K562 (cell line): Measurements from ENCODE around the gene SLC24A2. TPM values are rescaled to one million over a fixed set of nuclear protein-coding genes. Genes with fewer than 3 reads are reported as not detected.
A peak's percentile ranks its signal among the peaks of the same experiment; 100 is the strongest.

Experiments
- ATAC-seq: fragments of 200-7000 bp; cut with Tn5 transposase; 3 replicates; pipeline ENCODE4 v1.9.1; 2020; ENCODE audit warnings: moderate library complexity
- BruUV-seq: library from RNA; stranded (reverse); fragments of 400-500 nt; replicated peaks from 2 replicates; lab custom pipeline; 2021; lab: Mats Ljungman, UMichigan
- CTCF ChIA-PET: fragments of 300-600 bp; formaldehyde crosslinking; extraction: SDS; loops from one replicate; lab custom pipeline; 2021; ENCODE audit warnings: low intra/inter-chr PET ratio; lab: Yijun Ruan, JAX
- POLR2A ChIA-PET: fragments of 300-600, 350-650 bp; sonication (Branson Sonifier 250); formaldehyde crosslinking; extraction: SDS; loops from one replicate; lab custom pipeline; 2021; ENCODE audit warnings: antibody characterized with exemption, inconsistent platforms; lab: Yijun Ruan, JAX
- DNase-seq, 4 experiments: peaks; one replicate each; pipeline versions ENCODE4 v3.0.0 to v3.0.0-alpha.2; 2011 to 2018; ENCODE audit warnings: low spot score in 3 of 4, mixed read lengths in 3 of 4; ENCODE audit errors: extremely low read depth in 1 of 4
- FAIRE-seq: peaks from 2 replicates; lab custom pipeline; 2011; peaks lifted over from hg19 to GRCh38; lab: Jason Lieb, UNC
- H2AFZ ChIP-seq: 2 replicates; pipeline ENCODE4 v1.6.0; 2011; ENCODE audit warnings: low read depth, low read length, control low read depth, inconsistent platforms
- H3K27ac ChIP-seq: fragments of 200-600 bp; 3 replicates; pipeline ENCODE4 v1.8.0; 2011; ENCODE audit warnings: low read depth, mild to moderate bottlenecking, control low read depth, inconsistent platforms, low read length, moderate library complexity, mixed read lengths; ENCODE audit errors: extremely low read depth
- H3K27me3 ChIP-seq, 2 experiments: fragments of 300-600 bp in 1 of 2; 2 replicates in 1 of 2; 3 replicates in 1 of 2; pipeline versions ENCODE4 v1.6.0 to v1.8.0; 2011; ENCODE audit warnings: inconsistent platforms in 2 of 2, low read length in 2 of 2, mild to moderate bottlenecking in 1 of 2, mixed read lengths in 1 of 2, moderate library complexity in 1 of 2; ENCODE audit not compliant: control insufficient read depth in 2 of 2, insufficient read depth in 2 of 2
- H3K36me3 ChIP-seq: fragments of 300-600 bp; 3 replicates; pipeline ENCODE4 v1.8.0; 2011; ENCODE audit warnings: mild to moderate bottlenecking, low read length, inconsistent platforms; ENCODE audit not compliant: control insufficient read depth, insufficient read depth
- H3K4me1 ChIP-seq, 2 experiments: fragments of 200-600 bp in 1 of 2; replicated peaks in 1 of 2; 2 replicates in 1 of 2; 3 replicates in 1 of 2; pipeline versions ENCODE4 v1.5.1 to v1.8.0; 2011; ENCODE audit warnings: inconsistent platforms in 2 of 2, low read length in 2 of 2, mild to moderate bottlenecking in 1 of 2, mixed read lengths in 1 of 2, moderate library complexity in 1 of 2; ENCODE audit not compliant: control insufficient read depth in 2 of 2, insufficient read depth in 2 of 2
- H3K4me2 ChIP-seq: 2 replicates; pipeline ENCODE4 v1.6.1; 2011; ENCODE audit warnings: low read length, control low read depth, inconsistent platforms, mixed read lengths; ENCODE audit not compliant: insufficient read depth
- H3K4me3 ChIP-seq: fragments of 200-600 bp; sonication (generic), shearing (Covaris generic); 2 replicates; pipeline ENCODE4 v1.5.1; 2016; ENCODE audit warnings: control low read depth, inconsistent platforms
- H3K79me2 ChIP-seq: fragments of 200-600 bp; 3 replicates; pipeline ENCODE4 v1.8.0; 2011; ENCODE audit warnings: low read length, inconsistent platforms; ENCODE audit not compliant: control insufficient read depth, insufficient read depth
- H3K9ac ChIP-seq, 2 experiments: 2 replicates each; pipeline versions ENCODE4 v1.6.0 to v1.6.1; 2011; ENCODE audit warnings: low read depth in 2 of 2, low read length in 2 of 2, control low read depth in 1 of 2, inconsistent platforms in 1 of 2, mild to moderate bottlenecking in 1 of 2, mixed read lengths in 1 of 2; ENCODE audit not compliant: insufficient read depth in 1 of 2
- H3K9me1 ChIP-seq: one replicate; pipeline ENCODE4 v1.6.0; 2011; ENCODE audit warnings: inconsistent platforms, mild to moderate bottlenecking, low read length, moderate library complexity; ENCODE audit not compliant: control insufficient read depth, insufficient read depth
- H3K9me3 ChIP-seq: replicated peaks from 2 replicates; pipeline ENCODE4 v1.5.1; 2011; ENCODE audit warnings: low read depth, low read length, inconsistent platforms; ENCODE audit not compliant: control insufficient read depth, insufficient read depth
- H4K20me1 ChIP-seq: replicated peaks from 2 replicates; pipeline ENCODE4 v1.6.1; 2011; ENCODE audit warnings: low read length, inconsistent platforms, mixed read lengths; ENCODE audit not compliant: control insufficient read depth, insufficient read depth
- ARHGAP35 ChIP-seq: fragments of 450-650 bp; IDR thresholded peaks from 2 replicates; pipeline ENCODE4 v1.6.1; 2018; ENCODE audit not compliant: partially characterized antibody
- ATF3 ChIP-seq, 2 experiments: fragments of 450-650 bp in 1 of 2; sonication (generic) in 1 of 2; formaldehyde crosslinking in 1 of 2; IDR thresholded peaks in 1 of 2; conservative IDR thresholded peaks in 1 of 2; 2 replicates each; pipeline versions ENCODE4 v1.6.1 to v1.8.1; 2016 to 2023; ENCODE audit warnings: mild to moderate bottlenecking in 2 of 2, moderate library complexity in 2 of 2, inconsistent platforms in 1 of 2, missing genetic modification reagents in 1 of 2
- DPF2 ChIP-seq: fragments of 450-650 bp; IDR thresholded peaks from 2 replicates; pipeline ENCODE4 v1.6.1; 2016
- EP300 ChIP-seq: IDR thresholded peaks from 2 replicates; pipeline ENCODE4 v1.6.1; 2012; ENCODE audit warnings: low read length, improper control_type of control experiment
- FOSL1 ChIP-seq: fragments of 200-800 bp; sonication (Bioruptor generic); conservative IDR thresholded peaks from 2 replicates; pipeline ENCODE4 v1.6.1; 2016; ENCODE audit warnings: missing genetic modification characterization, missing compliant biosample characterization
- HNRNPH1 ChIP-seq: fragments of 200-400 bp; formaldehyde crosslinking; optimal IDR thresholded peaks from 2 replicates; pipeline ENCODE3; 2017; ENCODE audit warnings: low read depth, mild to moderate bottlenecking, low read length, moderate library complexity
- KAT2B ChIP-seq: IDR thresholded peaks from one replicate; pipeline ENCODE4 v1.6.1; 2012; ENCODE audit warnings: low read depth, mild to moderate bottlenecking, control low read depth, inconsistent platforms, low read length, moderate library complexity
- KDM4B ChIP-seq, 2 experiments: fragments of 450-650 bp in 1 of 2; sonication (generic) in 1 of 2; IDR thresholded peaks; 2 replicates each; pipeline ENCODE4 v1.6.1; 2016 to 2017; ENCODE audit warnings: borderline replicate concordance in 2 of 2, antibody characterized with exemption in 1 of 2, low read depth in 1 of 2, mild to moderate bottlenecking in 1 of 2
- MXI1 ChIP-seq: IDR thresholded peaks from 2 replicates; pipeline ENCODE4 v1.6.1; 2011; ENCODE audit warnings: low read depth, mild to moderate bottlenecking, improper control_type of control experiment, low read length
- POLR2AphosphoS2 ChIP-seq: IDR thresholded peaks from 2 replicates; pipeline ENCODE4 v1.6.1; 2012; ENCODE audit warnings: low read length, improper control_type of control experiment
- SMARCA5 ChIP-seq: fragments of 450-650 bp; IDR thresholded peaks from 2 replicates; pipeline ENCODE4 v1.6.1; 2016
- TCFL5 ChIP-seq: fragments of 250-450 bp; sonication (Bioruptor Pico); conservative IDR thresholded peaks from 2 replicates; pipeline ENCODE4 v1.6.1; 2021; ENCODE audit warnings: mild to moderate bottlenecking, moderate library complexity, matching md5 sums
- U2AF2 ChIP-seq: fragments of 200-400 bp; formaldehyde crosslinking; optimal IDR thresholded peaks from 2 replicates; pipeline ENCODE3; 2017; ENCODE audit warnings: low read depth, mild to moderate bottlenecking, low read length
- WGBS: fragments of 100-300 bp; shearing (Covaris generic); methylation state at CpG from one replicate; pipeline ENCODE4 v1.1.6; 2016; ENCODE audit warnings: low coverage, mixed read lengths; ENCODE audit not compliant: insufficient coverage; ENCODE audit errors: missing lambda C conversion rate; 5-methylcytosine and 5-hydroxymethylcytosine counted together
- in situ Hi-C: fragments of 300-500 bp; cut with MboI; formaldehyde crosslinking; loops from 4 replicates; pipeline ENCODE4 v1.15.0; 2018; ENCODE audit warnings: inconsistent platforms, mixed read lengths
- intact Hi-C: fragments of 100-400 bp; cut with micrococcal nuclease; formaldehyde crosslinking; loops from 2 replicates; pipeline ENCODE4 v1.14.2; 2022
- polyA plus RNA-seq, 8 experiments: library from polyadenylated mRNA; depleted of rRNA in 4 of 8; stranded (reverse) in 5 of 8; unstranded in 3 of 8; fragments of >200 nt; fragmentation: Nextera tagmentation in 2 of 8; fragmentation: Illumina TruSeq in 1 of 8; extraction: Ambion mirVana in 2 of 8; extraction: Trizol in 1 of 8; gene quantifications; 2 replicates each; pipeline versions ENCODE4 v1.2.1 to v1.2.3, GENCODE V29; 2011 to 2014; ENCODE audit warnings: inconsistent platforms in 1 of 8, missing spikeins in 1 of 8
- total RNA-seq, 7 experiments: library from RNA; depleted of rRNA in 6 of 7; stranded (reverse); fragments of >200 nt in 6 of 7; fragmentation: Illumina TruSeq in 2 of 7; extraction: Trizol in 2 of 7; gene quantifications; 2 replicates each; pipeline versions ENCODE4 v1.2.1 to v1.2.3, GENCODE V29; 2011 to 2021; ENCODE audit warnings: low replicate concordance in 1 of 7

SLC24A2 gene
- total and polyA plus RNA-seq, 9 of the 15 experiments (the other 6 are each of a cell fraction or from before 2014, with no cell fraction given), result 0.04 to 0.40 (median 0.09) TPM

GRCh38 chr9:19769213-19769612 is 19.6 kb downstream of the SLC24A2 start:
- in situ Hi-C loops (no loop called here), intact Hi-C loops (no loop called here)
- ChIA-PET POLR2A (no interaction called here), CTCF (no interaction called here)
- ATAC-seq, result no peak
- TF ChIP-seq KDM4B (IDR thresholded peaks at IDR 0.05; ENCODE audit: borderline replicate concordance in 2 of 2, low read depth in 1 of 2), result no peak
- no peak for TF ChIP-seq POLR2AphosphoS2
- no peak for TF ChIP-seq MXI1
- no peak for TF ChIP-seq DPF2
- TF ChIP-seq SMARCA5, result no peak
- TF ChIP-seq U2AF2, result no peak
- TF ChIP-seq ATF3 (IDR thresholded peaks at IDR 0.05), result peak; percentile 19; the same call in 1 of the 2 replicates
- TF ChIP-seq ATF3 (CRISPR knock-in tag; conservative IDR thresholded peaks at IDR 0.05), result no peak
- TF ChIP-seq EP300, result no peak
- no peak for TF ChIP-seq ARHGAP35
- TF ChIP-seq FOSL1 (tag), result peak; percentile 84
- no peak for TF ChIP-seq KAT2B
- no peak for TF ChIP-seq TCFL5
- TF ChIP-seq HNRNPH1, result no peak
- H3K9me3 ChIP-seq, result no peaks in the 10 kb centered on the region
- H3K79me2 ChIP-seq, result no peaks in the 10 kb centered on the region
- no peak overlapping the region for H3K27ac ChIP-seq
- H3K4me1 ChIP-seq, result no peaks in the 10 kb centered on the region
- no peak for DNase-seq
- no peak for FAIRE-seq
- BruUV-seq, result no TSS peak
- no peak overlapping the region for H3K4me2 ChIP-seq
- no peaks in the 10 kb centered on the region for H3K27me3 ChIP-seq
- H3K9me1 ChIP-seq, result no peaks in the 10 kb centered on the region
- no peak overlapping the region for H3K9ac ChIP-seq
- no peaks in the 10 kb centered on the region for H4K20me1 ChIP-seq
- 14% methylated on average over 3 of the region's 3 CpGs for WGBS
- H3K4me3 ChIP-seq, result no peak overlapping the region
- no peak overlapping the region for H2AFZ ChIP-seq
- no peaks in the 10 kb centered on the region for H3K36me3 ChIP-seq
